Neural progenitor cell (in vitro differentiated cells): ENCODE results near the gene TMEM179B. TPM values are rescaled to one million over a fixed set of nuclear protein-coding genes. Genes with fewer than 3 reads are reported as not detected.

ENCODE experiments used
- DNase-seq: peaks from one replicate; pipeline ENCODE4 v3.0.0-alpha.2; 2016; ENCODE audit warnings: low spot score
- H2AFZ ChIP-seq: fragments of 200-600 bp; sonication (generic); replicated peaks from 2 replicates; pipeline ENCODE4 v1.6.1; 2016; ENCODE audit warnings: antibody characterized with exemption
- H3F3A ChIP-seq: fragments of 200-600 bp; sonication (generic); 2 replicates; pipeline ENCODE4 v1.6.1; 2016; ENCODE audit warnings: antibody characterized with exemption, low read depth
- H3K27ac ChIP-seq: fragments of 200-600 bp; sonication (generic); 2 replicates; pipeline ENCODE4 v1.5.1; 2016; ENCODE audit warnings: mild to moderate bottlenecking
- H3K27me3 ChIP-seq: fragments of 200-600 bp; sonication (generic); 2 replicates; pipeline ENCODE4 v1.6.1; 2016; ENCODE audit warnings: mild to moderate bottlenecking, moderate library complexity
- H3K36me3 ChIP-seq: fragments of 200-600 bp; sonication (generic); 2 replicates; pipeline ENCODE4 v1.5.1; 2016
- H3K4me1 ChIP-seq: fragments of 200-600 bp; sonication (generic); 2 replicates; pipeline ENCODE4 v1.6.1; 2016; ENCODE audit warnings: mixed run types
- H3K4me2 ChIP-seq: fragments of 200-600 bp; sonication (generic); 2 replicates; pipeline ENCODE4 v1.6.1; 2016
- H3K4me3 ChIP-seq: fragments of 200-600 bp; sonication (generic); 2 replicates; pipeline ENCODE4 v1.5.1; 2016
- H3K79me2 ChIP-seq: fragments of 200-600 bp; sonication (generic); 2 replicates; pipeline ENCODE4 v1.6.1; 2016; ENCODE audit warnings: low read depth
- H3K9ac ChIP-seq: fragments of 200-600 bp; sonication (generic); 2 replicates; pipeline ENCODE4 v1.6.1; 2016
- H3K9me3 ChIP-seq: fragments of 200-600 bp; sonication (generic); 2 replicates; pipeline ENCODE4 v1.5.1; 2016; ENCODE audit warnings: low read depth
- H4K20me1 ChIP-seq: fragments of 200-600 bp; sonication (generic); 2 replicates; pipeline ENCODE4 v1.6.1; 2016; ENCODE audit warnings: low read depth
- H3K27ac Mint-ChIP-seq: 3 replicates; pipeline ENCODE4 v1.8.0; 2021; ENCODE audit warnings: mixed read lengths
- H3K27me3 Mint-ChIP-seq: 2 replicates; pipeline ENCODE4 v1.8.0; 2022; ENCODE audit warnings: low read depth, mild to moderate bottlenecking, inconsistent platforms, moderate library complexity, mixed read lengths; ENCODE audit not compliant: insufficient read depth
- H3K36me3 Mint-ChIP-seq: 3 replicates; pipeline ENCODE4 v1.8.0; 2021; ENCODE audit warnings: mixed read lengths
- H3K4me1 Mint-ChIP-seq: 3 replicates; pipeline ENCODE4 v1.8.0; 2021; ENCODE audit warnings: mixed read lengths
- H3K4me3 Mint-ChIP-seq: 3 replicates; pipeline ENCODE4 v1.8.0; 2021; ENCODE audit warnings: mild to moderate bottlenecking, moderate library complexity, mixed read lengths
- H3K9me3 Mint-ChIP-seq: 3 replicates; pipeline ENCODE4 v1.8.0; 2020; ENCODE audit warnings: mixed read lengths
- EZH2 ChIP-seq: fragments of 200-600 bp; sonication (generic); IDR thresholded peaks from 2 replicates; pipeline ENCODE4 v1.6.1; 2017; ENCODE audit warnings: antibody characterized with exemption, mild to moderate bottlenecking, moderate library complexity
- EZH2phosphoT487 ChIP-seq: fragments of 200-600 bp; sonication (generic); IDR thresholded peaks from 2 replicates; pipeline ENCODE4 v1.6.1; 2017; ENCODE audit warnings: antibody characterized with exemption
- total RNA-seq: library from RNA; depleted of rRNA; stranded (reverse); fragments of >200 nt; gene quantifications from 2 replicates; pipeline ENCODE4 v1.2.3, GENCODE V29; 2015; ENCODE audit warnings: low replicate concordance
- TF ChIP-seq, protein P1 (sequence below): fragments of 200-600 bp; sonication (generic); IDR thresholded peaks from 2 replicates; pipeline ENCODE4 v1.5.1; 2017; ENCODE audit warnings: antibody characterized with exemption, mild to moderate bottlenecking

TMEM179B gene
- total RNA-seq, 1 donor from 2014 or later: 24.5 TPM

DNA sequence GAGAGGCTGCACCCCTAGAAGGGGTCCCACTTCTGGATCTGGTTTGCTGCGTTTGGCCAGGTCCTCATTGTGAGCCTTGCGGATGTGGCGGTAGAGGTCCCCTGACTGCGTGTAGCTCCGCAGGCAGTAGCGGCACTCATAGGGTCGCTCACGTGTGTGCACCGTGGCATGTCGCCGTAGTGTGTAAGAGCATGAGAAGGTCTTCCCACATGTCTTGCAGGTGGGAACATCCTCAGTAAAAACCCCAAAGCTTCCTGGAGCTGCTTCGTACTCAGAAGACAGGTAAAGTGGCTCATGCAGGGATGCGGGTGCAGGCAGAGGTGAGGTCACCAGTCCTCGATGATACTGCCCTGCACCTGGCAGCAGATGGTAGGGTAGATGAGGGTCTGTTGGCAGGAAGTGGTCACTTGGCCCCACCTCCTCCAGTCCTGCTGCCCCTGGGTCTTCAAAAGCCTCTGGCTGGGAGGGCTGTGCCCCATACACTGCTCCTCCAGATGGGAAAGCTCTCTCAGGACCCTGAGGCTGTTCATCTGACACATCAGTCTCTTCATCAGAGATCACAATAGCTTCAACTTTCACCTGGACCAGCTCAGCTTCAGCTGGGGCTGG, 34.9 kb upstream of the TMEM179B start:
- H3K9ac ChIP-seq: no peak overlapping the region
- Mint-ChIP-seq H3K27ac (no peak overlapping the region), H3K9me3 (no peaks in the 10 kb centered on the region), H3K27me3 (peaks cover 3% of the 10 kb centered on the region), H3K4me3 (peak overlapping the region; percentile 98), H3K4me1 (peaks cover 8% of the 10 kb centered on the region), H3K36me3 (peaks cover 4% of the 10 kb centered on the region)
- no peak overlapping the region for H3K4me2 ChIP-seq
- no peaks in the 10 kb centered on the region for H4K20me1 ChIP-seq
- no peaks in the 10 kb centered on the region for H3K36me3 ChIP-seq
- H3K27ac ChIP-seq: no peak overlapping the region
- DNase-seq: no peak
- H2AFZ ChIP-seq: no peak overlapping the region
- H3K79me2 ChIP-seq: peaks cover 33% of the 10 kb centered on the region
- no peaks in the 10 kb centered on the region for H3K27me3 ChIP-seq
- TF ChIP-seq EZH2phosphoT487: no peak
- TF ChIP-seq, protein P1, sequence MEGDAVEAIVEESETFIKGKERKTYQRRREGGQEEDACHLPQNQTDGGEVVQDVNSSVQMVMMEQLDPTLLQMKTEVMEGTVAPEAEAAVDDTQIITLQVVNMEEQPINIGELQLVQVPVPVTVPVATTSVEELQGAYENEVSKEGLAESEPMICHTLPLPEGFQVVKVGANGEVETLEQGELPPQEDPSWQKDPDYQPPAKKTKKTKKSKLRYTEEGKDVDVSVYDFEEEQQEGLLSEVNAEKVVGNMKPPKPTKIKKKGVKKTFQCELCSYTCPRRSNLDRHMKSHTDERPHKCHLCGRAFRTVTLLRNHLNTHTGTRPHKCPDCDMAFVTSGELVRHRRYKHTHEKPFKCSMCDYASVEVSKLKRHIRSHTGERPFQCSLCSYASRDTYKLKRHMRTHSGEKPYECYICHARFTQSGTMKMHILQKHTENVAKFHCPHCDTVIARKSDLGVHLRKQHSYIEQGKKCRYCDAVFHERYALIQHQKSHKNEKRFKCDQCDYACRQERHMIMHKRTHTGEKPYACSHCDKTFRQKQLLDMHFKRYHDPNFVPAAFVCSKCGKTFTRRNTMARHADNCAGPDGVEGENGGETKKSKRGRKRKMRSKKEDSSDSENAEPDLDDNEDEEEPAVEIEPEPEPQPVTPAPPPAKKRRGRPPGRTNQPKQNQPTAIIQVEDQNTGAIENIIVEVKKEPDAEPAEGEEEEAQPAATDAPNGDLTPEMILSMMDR: no peak
- no peak for TF ChIP-seq EZH2
- H3K4me3 ChIP-seq: no peak overlapping the region
- no peaks in the 10 kb centered on the region for H3K4me1 ChIP-seq
- H3F3A ChIP-seq: peaks cover 24% of the 10 kb centered on the region
- H3K9me3 ChIP-seq: no peaks in the 10 kb centered on the region

DNA sequence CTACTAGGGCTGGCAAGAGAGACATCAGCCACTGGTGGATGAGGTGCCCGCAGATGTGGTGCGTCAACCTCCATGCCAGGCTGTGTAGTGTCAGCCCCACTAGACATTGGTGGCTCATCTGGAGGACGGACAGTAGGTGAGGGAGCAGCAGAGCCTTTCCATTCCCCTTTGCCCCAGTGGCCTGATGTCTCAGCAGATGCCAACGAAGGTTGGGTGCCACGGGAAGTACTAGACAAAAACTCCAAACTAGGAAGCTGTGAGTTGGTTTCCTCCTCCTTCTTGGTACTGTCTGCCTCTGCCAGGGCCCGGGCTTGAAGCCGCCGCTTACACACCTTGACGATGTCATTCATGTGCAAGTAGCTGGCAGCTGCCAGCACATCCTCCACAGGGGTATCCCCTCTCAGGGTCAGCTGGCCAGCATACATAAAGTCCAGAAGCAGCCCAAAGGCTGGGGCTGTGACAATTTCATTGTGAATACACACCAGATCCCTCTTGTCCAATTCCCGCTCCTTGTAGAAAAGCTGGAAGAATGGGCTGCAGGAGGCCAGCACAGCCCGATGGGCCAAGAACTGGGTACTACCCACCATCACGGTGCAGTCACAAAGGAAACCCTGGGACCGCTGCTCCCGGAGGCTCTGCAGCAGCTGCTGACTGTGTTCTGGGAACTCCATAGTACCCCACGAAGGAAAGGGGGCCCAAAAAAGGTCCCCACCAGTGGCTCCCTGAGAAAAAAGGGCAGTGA, 34.0 kb upstream of the TMEM179B start:
- H4K20me1 ChIP-seq: no peaks in the 10 kb centered on the region
- H3K4me1 Mint-ChIP-seq: peaks cover 5% of the 10 kb centered on the region
- no peaks in the 10 kb centered on the region for H3K36me3 ChIP-seq
- peaks cover 4% of the 10 kb centered on the region for H3K36me3 Mint-ChIP-seq
- H2AFZ ChIP-seq: peak overlapping the region; percentile 47
- no peaks in the 10 kb centered on the region for H3K9me3 Mint-ChIP-seq
- DNase-seq: no peak
- H3K79me2 ChIP-seq: peaks cover 33% of the 10 kb centered on the region
- peaks cover 23% of the 10 kb centered on the region for H3F3A ChIP-seq
- no peaks in the 10 kb centered on the region for H3K4me1 ChIP-seq
- H3K9me3 ChIP-seq: no peaks in the 10 kb centered on the region
- no peak overlapping the region for H3K27ac ChIP-seq
- H3K4me2 ChIP-seq: peak overlapping the region; percentile 77
- H3K27ac Mint-ChIP-seq: no peak overlapping the region
- no peak for TF ChIP-seq EZH2
- H3K4me3 ChIP-seq: peak overlapping the region; percentile 74
- H3K9ac ChIP-seq: no peak overlapping the region
- H3K4me3 Mint-ChIP-seq: peak overlapping the region; percentile 98
- H3K27me3 Mint-ChIP-seq: peaks cover 7% of the 10 kb centered on the region
- no peaks in the 10 kb centered on the region for H3K27me3 ChIP-seq

DNA sequence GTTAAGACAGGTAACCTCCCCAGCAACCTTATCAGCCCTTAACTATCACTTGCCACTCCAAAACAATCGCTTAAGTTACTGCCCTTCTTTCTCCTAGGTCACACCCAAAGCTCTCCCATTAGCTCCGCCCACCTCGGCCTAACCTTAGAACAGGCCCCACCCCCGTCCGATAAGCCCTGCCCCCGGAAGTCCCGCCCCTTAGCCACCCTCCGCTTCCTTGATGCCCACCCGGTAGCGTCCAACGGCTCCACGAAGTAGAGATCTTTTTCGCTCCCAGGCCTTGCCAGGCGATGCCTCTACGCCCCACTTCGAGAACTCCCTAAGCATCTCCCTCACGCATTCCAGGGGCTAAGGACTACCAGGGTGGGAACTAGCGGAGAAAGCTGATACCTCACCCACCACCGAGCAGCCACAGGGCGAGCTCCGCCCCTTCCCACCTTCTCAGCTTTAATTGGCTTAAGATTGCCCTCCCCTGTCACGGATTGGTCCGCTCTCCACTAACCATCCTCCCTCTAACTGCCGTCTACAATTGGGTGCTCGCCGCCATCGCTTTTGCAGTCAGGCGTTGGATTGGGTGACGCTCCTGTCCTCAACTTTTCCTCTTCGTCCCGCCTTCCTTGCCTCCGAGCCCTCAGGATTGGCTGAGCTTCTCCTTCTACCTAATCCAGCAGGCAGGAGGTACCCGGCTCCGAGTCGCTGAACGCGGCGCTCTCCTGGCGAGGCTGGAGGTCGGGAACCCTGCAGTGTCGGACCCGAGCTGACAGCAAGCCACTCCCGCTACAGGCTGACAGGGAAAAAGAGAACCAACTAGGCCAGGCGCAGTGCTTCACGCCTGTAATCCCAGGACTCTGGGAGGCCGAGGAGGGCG, 33.2 kb upstream of the TMEM179B start, which contains the start of gene ZBTB3:
Gene ZBTB3, minus strand, starts transcription at position 425 of the 868 bp plus-strand sequence. CDS start 496 bp downstream, outside the sequence.
- no peaks in the 10 kb centered on the region for H4K20me1 ChIP-seq
- no peaks in the 10 kb centered on the region for H3K4me1 ChIP-seq
- no peaks in the 10 kb centered on the region for H3K36me3 ChIP-seq
- H3K27ac Mint-ChIP-seq: peak within 1 kb of the TSS; percentile 97
- H3K4me3 ChIP-seq: peak within 1 kb of the TSS; percentile 74
- H3K4me1 Mint-ChIP-seq: peaks cover 5% of the 10 kb centered on the region
- H3K9ac ChIP-seq: peak within 1 kb of the TSS; percentile 66
- peak within 1 kb of the TSS; percentile 77 for H3K4me2 ChIP-seq
- H3K9me3 ChIP-seq: no peaks in the 10 kb centered on the region
- no peaks in the 10 kb centered on the region for H3K9me3 Mint-ChIP-seq
- peaks cover 7% of the 10 kb centered on the region for H3K27me3 Mint-ChIP-seq
- peaks cover 33% of the 10 kb centered on the region for H3K79me2 ChIP-seq
- peaks cover 28% of the 10 kb centered on the region for H3F3A ChIP-seq
- H3K4me3 Mint-ChIP-seq: peak within 1 kb of the TSS; percentile 98
- DNase-seq: peak; percentile 99
- TF ChIP-seq, protein P1: no peak
- H2AFZ ChIP-seq: peak within 1 kb of the TSS; percentile 98
- peaks cover 4% of the 10 kb centered on the region for H3K36me3 Mint-ChIP-seq
- no peaks in the 10 kb centered on the region for H3K27me3 ChIP-seq
- H3K27ac ChIP-seq: peak within 1 kb of the TSS; percentile 73
